AG09309 (cell line): ENCODE results near the gene TMCC2.

Experiments
- DNase-seq: peaks from one replicate; pipeline ENCODE4 v3.0.0-alpha.2; 2010; ENCODE audit warnings: low read depth
- H3K4me3 ChIP-seq: 2 replicates; pipeline ENCODE4 v1.5.1; 2011; ENCODE audit warnings: mild to moderate bottlenecking, low read depth, low read length, moderate library complexity; ENCODE audit not compliant: control insufficient read depth
- TF ChIP-seq, protein P1 (sequence below): IDR thresholded peaks from 2 replicates; pipeline ENCODE4 v1.5.1; 2011; ENCODE audit warnings: mild to moderate bottlenecking, low read depth, low read length, inconsistent platforms; ENCODE audit not compliant: insufficient read depth, control insufficient read depth; ENCODE audit errors: missing control alignments

Gene TMCC2

DNA sequence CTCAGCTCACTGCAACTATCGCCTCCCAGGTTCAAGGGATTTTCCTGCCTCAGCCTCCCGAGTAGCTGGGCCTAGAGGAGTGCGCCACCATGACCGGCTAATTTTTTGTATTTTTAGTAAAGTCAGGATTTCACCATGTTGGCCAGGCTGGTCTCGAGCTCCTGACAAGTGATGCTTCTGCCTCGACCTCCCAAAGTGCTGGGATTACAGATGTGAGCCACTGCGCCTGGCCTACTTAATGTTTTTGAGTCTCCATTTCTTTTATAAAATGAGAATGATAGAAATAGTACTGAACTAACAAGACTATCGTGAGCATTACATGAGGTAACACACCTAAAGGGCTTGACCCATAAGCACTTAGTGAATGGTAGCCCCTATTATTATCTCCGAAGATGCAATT, 72.4 kb downstream of the TMCC2 start:
- TF ChIP-seq, protein P1, sequence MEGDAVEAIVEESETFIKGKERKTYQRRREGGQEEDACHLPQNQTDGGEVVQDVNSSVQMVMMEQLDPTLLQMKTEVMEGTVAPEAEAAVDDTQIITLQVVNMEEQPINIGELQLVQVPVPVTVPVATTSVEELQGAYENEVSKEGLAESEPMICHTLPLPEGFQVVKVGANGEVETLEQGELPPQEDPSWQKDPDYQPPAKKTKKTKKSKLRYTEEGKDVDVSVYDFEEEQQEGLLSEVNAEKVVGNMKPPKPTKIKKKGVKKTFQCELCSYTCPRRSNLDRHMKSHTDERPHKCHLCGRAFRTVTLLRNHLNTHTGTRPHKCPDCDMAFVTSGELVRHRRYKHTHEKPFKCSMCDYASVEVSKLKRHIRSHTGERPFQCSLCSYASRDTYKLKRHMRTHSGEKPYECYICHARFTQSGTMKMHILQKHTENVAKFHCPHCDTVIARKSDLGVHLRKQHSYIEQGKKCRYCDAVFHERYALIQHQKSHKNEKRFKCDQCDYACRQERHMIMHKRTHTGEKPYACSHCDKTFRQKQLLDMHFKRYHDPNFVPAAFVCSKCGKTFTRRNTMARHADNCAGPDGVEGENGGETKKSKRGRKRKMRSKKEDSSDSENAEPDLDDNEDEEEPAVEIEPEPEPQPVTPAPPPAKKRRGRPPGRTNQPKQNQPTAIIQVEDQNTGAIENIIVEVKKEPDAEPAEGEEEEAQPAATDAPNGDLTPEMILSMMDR, result no peak
- DNase-seq, result no peak
- H3K4me3 ChIP-seq, result no peak overlapping the region

DNA sequence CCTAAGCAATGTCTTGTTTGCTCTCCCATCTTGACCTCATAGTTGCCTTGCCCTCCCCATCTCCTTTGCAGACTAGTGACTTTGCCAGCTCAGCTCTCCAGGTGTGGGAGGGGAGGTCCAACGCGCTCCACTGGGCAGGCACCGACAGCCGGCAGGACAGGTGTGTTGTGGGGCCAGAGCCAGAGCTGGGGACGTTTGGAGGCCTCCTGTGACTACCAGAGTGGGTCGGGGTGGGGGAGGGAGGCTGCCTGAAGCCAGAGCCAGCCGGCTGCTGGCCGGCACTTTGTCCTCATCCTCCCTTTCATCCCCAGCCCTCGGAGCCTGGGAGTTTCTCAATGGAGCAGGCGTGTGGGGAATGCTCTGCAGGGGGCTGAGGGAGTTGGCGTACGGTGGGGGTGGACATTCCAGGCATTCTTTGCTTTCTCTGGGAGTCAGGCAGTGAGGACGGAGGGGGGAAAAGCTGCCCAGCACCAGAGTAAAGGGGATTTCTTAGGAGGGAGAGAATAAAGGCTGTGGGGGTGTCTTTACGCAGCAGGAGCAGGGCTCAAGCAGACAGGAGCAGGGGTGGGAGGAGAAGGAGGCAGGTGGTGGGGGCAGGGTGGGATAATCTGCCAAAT, 73.6 kb downstream of the TMCC2 start:
- DNase-seq, result peak; percentile 92

DNA sequence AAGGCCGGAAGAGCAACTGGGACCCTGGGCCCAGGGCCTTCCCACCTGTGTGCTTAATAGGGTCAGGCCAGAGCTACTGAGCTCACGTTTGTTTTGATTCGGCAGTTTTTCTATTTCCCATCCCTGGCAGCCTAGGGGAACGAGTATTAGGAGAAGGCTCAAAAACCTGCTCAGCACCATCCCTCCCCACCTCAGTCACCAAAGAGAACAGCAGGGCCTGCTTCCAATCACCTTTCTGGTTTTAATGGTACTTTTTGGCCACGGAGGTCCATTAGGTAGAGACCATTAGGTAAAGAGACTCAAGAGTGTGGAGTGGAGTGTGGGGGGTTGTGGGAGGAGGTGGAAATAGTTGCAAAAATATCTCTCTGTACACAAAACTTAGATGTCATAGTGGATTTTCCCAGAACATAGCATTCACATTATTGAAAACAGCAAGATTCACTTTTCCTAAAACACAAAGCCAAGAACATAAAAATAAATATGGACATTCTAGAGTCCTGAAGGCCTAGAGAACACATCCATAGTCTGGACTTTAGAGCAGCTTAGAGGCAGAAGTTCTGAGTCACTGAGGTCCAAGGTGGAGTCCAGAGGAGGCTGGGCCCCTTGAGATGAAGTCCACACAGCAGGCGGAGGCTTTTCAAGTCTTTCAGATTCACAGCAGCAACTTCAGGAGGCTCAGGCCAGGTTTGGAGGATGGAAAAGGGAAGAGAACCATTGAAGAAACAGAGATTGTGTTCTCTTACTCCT, 74.3 kb downstream of the TMCC2 start:
- no peak overlapping the region for H3K4me3 ChIP-seq
- DNase-seq, result no peak
- TF ChIP-seq, protein P1, result no peak

More for the DNA sequence above, 73.6 kb downstream of the TMCC2 start:
- H3K4me3 ChIP-seq, result no peak overlapping the region
- TF ChIP-seq, protein P1, result no peak

DNA sequence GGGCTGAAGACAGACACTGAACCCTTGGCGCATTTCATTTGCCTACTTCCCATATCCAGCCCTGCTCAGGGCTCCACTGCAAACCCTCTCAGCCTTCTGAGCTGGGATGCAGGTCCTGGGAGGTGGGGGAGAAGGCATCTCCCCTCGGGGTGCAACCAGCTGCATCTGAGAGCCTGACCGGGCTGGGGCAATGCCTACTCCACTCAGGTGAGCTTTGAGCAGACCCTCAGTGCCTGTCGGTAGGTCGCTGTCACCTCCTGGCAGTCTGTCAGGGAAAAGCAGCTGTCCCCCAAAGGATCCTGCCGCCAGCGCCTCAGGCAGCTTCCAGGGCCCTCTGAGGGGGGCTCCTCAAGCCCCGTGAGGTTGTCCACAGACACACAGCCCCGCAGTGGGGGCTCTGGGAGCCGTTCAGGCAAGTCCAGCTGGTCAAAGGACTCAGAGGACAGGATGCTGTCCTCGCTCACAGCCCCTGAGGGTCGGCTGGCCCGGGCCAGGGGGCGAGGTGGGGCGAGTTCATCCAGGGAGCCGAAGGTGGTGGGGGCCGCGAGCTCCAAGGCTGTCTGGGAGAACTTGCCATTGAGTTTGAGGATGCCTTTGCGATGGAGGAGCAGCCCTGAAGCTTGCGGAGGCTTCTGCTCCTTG, 75.6 kb downstream of the TMCC2 start:
- no peak overlapping the region for H3K4me3 ChIP-seq
- no peak for DNase-seq
- TF ChIP-seq, protein P1, result no peak

DNA sequence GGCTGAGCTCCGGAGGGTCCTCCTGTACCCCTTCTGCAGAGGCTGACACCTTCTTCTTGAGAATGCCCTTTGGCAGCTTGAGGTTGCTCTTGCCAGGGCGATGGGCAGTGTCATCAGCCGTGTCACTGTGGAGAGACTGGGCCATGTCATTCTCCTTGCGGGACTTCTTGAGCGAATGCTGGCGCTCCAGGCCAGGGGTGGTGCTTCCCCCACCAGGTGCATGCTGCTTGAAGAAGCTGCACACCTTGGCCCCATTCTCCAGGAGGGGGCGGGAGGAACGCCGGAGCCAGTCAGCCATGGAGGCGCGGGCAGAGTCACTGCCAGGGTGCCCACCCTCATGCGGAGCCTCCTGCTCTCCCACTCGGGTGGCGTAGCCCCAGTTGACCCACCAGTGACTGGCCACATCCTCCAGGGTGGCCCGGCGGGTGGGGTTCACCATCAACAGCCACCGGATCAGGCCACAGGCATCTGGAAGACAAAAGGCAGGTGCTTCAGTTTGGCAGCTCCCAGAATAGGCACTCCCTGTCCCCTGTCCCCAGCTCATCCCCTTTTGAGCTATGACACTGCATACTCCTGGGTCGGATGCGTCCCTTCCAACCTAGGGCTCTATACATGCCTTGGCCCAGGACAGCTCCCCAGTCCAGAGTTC, 76.4 kb downstream of the TMCC2 start:
- no peak overlapping the region for H3K4me3 ChIP-seq
- TF ChIP-seq, protein P1, result no peak
- no peak for DNase-seq

DNA sequence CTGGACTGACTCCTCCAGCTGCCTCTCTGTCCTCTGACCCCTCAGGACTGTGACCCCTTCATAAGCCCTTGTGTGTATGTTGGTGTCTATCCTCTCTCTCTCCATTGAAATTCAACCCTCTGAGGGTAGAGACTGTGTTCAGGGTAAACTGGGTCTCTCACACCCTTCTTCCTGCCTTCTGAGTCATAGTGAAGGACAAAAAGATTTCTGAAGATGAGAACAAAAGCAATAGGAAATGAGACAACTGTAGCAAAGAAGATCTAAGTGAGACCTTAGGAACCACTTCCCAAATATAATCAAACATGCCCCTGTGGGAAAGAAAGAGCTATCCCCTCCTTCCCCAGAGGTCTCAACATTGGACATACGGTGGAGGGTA, 76.9 kb downstream of the TMCC2 start:
- DNase-seq, result no peak
- no peak overlapping the region for H3K4me3 ChIP-seq
- TF ChIP-seq, protein P1, result no peak
